Choroid plexus epithelial cell (primary cell): Measurements from ENCODE around the gene PLA2G2C.
"Not testable (repeated sequence)": the region's sequence is repeated elsewhere in the genome, so short reads cannot be mapped to it uniquely, and the experiment has no call there.

ENCODE experiments used
- DNase-seq: peaks from one replicate; pipeline ENCODE4 v3.0.0-alpha.2; 2010; ENCODE audit warnings: low read depth
- H3K4me3 ChIP-seq: 2 replicates; pipeline ENCODE4 v1.5.1; 2011; ENCODE audit warnings: low read depth, mild to moderate bottlenecking, control low read depth, low read length, moderate library complexity
- TF ChIP-seq, protein P1 (sequence below): conservative IDR thresholded peaks from 2 replicates; pipeline ENCODE4 v1.5.1; 2011; ENCODE audit warnings: low read depth, mild to moderate bottlenecking, control low read depth, inconsistent platforms, low read length, moderate library complexity

The PLA2G2C gene

DNA sequence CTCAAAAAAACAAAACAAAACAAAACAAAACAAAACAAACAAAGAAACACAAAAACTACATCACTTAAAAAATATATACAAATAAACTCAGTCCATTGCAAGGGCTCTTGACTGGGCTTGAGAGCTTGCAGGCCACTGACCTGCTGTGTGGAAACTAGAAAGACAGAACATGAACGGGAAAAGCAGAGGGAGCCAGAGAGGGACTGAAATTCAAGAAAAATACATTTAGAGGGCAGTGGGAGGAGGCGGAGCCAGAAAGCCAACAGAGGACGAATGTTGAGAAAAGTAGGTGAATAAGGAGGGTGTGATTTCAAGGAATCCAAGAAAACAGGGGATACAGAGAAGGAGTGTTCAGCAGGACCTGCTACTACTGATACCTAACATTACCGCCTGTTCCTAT is 41.4 kb upstream of the PLA2G2C start:
- no peak overlapping the region for H3K4me3 ChIP-seq
- no peak for DNase-seq
- TF ChIP-seq, protein P1, sequence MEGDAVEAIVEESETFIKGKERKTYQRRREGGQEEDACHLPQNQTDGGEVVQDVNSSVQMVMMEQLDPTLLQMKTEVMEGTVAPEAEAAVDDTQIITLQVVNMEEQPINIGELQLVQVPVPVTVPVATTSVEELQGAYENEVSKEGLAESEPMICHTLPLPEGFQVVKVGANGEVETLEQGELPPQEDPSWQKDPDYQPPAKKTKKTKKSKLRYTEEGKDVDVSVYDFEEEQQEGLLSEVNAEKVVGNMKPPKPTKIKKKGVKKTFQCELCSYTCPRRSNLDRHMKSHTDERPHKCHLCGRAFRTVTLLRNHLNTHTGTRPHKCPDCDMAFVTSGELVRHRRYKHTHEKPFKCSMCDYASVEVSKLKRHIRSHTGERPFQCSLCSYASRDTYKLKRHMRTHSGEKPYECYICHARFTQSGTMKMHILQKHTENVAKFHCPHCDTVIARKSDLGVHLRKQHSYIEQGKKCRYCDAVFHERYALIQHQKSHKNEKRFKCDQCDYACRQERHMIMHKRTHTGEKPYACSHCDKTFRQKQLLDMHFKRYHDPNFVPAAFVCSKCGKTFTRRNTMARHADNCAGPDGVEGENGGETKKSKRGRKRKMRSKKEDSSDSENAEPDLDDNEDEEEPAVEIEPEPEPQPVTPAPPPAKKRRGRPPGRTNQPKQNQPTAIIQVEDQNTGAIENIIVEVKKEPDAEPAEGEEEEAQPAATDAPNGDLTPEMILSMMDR: no peak

DNA sequence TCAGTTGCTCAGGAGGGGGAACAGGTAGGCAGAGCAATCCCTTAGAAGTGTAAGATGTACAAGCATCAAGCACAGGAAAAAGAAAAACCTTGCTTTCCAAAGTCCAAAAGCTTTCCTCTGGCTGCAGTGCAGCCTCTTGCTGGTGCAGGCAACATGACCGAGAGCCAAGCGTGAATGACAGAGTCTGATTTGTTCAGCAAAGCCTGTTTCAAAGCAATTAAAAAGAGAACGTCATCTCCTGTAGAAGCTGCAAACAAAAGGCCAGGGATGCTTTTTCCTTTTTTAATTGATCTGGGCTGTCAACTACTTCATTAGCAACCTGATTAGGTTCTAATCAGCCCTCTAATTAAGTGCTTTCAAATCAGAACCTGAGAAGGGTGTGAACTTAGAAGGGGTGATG is 38.2 kb upstream of the PLA2G2C start:
- H3K4me3 ChIP-seq: no peak overlapping the region
- TF ChIP-seq, protein P1: no peak
- DNase-seq: no peak

DNA sequence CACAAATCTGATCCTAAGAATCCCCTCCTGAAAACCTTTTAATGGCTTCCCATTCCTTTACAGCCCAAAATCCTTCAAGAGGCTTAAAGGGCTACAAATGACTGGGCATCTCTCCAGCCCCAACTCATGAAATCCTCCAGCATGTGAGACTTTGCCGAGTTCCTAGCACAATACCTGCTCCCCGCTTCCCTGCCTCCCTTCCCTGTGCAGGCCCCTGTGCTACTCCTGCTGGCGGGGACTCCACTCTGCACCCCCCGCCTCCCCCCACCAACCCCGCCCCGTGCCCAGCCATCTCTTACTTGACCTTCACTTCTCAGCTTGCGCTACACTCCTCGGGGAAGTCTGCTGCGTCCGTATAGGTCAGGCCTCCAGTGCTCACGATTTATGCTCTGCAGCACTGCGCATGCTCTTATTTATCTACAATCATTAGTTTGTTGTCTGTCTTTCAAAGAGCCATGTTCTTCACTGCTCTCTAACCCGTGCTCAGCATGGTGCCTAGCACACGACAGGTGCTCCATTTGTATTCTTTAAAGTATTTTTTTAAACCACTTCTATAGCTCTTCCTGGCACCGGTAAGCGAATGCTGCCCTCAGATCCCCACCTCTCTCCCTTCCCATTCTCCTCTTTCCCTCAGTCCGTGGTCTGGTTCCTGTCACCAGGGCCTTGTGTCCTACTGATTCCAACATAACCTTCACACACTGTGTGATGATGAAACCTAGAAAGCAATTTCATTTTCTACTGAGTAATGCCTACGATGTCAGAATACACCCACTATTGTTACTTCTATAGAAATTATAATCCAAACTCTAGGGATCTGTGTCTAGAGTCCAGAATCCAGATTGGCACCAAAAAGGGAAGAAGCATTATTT is 37.5 kb upstream of the PLA2G2C start:
- DNase-seq: no peak

DNA sequence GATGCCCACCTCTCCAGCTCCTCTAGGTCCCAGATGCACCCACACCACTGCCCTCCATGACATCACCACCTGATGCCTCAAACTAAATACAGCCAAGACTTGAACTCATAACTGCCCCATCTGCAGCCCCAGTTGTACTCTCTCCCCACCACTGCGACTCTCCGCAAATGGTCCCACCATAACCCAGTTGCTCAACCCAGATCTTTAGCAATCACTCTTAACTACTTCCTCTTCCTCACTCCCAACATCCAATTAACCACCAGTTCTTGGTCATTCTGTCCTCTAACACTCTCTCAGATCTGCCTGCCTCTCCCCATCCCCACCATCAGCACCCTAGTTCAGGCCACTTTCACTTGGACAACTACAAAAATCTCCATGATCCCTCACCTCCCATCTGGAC is 36.8 kb upstream of the PLA2G2C start:
- no peak for DNase-seq
- TF ChIP-seq, protein P1: no peak
- no peak overlapping the region for H3K4me3 ChIP-seq

More for the DNA sequence above, 37.5 kb upstream of the PLA2G2C start:
- no peak overlapping the region for H3K4me3 ChIP-seq
- TF ChIP-seq, protein P1: no peak

DNA sequence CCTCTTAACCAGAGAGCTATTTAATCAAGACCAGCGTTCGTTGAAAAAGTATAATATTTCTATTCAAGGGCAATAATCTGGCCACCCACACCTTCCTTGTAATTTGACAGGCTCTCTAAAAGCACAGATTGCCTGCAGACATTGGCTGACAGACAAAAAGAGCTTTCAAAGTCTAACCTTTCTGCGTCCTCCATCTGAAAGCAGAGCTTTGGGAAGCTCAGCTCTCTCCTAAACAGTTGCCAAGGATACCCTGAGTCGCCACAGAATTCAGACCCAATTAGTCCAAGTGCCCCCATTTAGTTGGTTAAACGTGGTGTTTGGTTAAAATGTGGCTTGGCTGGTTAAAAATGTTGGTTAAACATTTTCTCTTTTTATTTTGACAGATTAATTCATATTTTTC is 33.7 kb upstream of the PLA2G2C start:
- no peak overlapping the region for H3K4me3 ChIP-seq
- TF ChIP-seq, protein P1: no peak
- no peak for DNase-seq

DNA sequence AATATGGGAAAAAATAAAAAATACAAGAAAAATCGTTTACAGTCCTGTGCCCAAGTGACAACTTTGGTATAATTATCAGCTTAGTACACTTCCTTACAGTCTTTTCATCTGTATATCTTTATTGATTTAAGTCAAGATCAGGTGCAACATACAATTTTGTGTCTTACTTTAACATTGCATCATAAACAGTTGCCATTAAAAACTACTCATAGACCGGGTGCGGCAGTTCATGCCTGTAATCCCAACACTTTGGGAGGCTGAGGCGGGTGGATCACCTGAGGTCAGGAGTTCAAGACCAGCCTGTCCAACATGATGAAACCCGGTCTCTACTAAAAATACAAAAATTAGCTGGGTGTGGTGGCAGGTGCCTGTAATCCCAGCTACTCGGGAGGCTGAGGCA is 32.7 kb upstream of the PLA2G2C start:
- DNase-seq, H3K4me3 ChIP-seq: not testable (repeated sequence)

DNA sequence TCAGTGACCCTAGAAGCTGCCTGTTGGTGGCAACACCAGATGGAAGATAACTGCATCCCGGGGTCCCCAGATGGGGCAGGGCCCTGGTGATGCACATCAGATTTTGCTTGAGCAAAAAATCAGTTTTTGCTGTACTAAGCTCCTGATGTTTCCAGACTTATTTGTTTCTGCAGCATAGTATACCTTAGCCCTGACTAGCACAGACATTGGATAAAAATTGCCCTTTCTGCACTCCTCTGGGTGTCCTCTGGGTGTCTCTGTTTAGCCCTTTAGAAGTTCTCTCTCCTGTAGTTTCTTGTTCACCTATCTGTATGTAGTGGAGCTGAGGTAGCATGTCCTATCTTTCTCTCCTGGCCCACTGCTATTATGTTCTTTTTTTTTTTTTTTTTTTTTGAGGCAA is 30.3 kb upstream of the PLA2G2C start:
- peak; percentile 29 for DNase-seq
- TF ChIP-seq, protein P1: peak; percentile 55
- H3K4me3 ChIP-seq: no peak overlapping the region
